Measurements from ENCODE around the gene STOML1.

DNA sequence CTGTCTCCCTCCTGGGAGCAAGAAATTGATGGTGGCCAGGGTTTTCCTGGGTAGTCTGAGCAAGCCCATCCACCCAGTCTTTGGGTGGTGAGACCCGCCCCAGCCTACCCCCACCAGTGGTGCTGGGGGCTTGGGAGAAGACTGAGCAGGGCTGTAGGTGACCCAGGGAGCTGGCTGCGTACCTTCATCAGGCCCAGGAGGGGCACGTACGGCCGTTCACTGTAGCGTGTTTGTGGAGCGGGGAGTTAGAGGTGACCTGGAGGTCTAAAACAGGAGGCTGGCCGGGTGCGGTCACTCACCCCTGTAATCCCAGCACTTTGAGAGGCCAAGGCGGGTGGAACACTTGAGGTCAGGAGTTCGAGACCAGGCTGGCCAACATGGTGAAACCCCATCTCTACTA lies 54.4 kb downstream of the STOML1 start:
- TF ChIP-seq POLR2AphosphoS5 (IDR thresholded peaks at IDR 0.05) (no peak), CTCF (IDR thresholded peaks at IDR 0.05 in 8 of 11, conservative IDR thresholded peaks at IDR 0.05 in 3 of 11) (no peak)

All from spleen (tissue), 7 donors.